HG03025 (cell line): Measurements from ENCODE around the gene SLC6A20.

Experiments
- ATAC-seq: cut with Tn5 transposase; IDR thresholded peaks from one replicate; pipeline ENCODE4 v1.9.1; 2021; ENCODE audit warnings: mild to moderate bottlenecking, moderate library complexity; ENCODE audit not compliant: unreplicated experiment, low FRiP score

Gene SLC6A20

DNA sequence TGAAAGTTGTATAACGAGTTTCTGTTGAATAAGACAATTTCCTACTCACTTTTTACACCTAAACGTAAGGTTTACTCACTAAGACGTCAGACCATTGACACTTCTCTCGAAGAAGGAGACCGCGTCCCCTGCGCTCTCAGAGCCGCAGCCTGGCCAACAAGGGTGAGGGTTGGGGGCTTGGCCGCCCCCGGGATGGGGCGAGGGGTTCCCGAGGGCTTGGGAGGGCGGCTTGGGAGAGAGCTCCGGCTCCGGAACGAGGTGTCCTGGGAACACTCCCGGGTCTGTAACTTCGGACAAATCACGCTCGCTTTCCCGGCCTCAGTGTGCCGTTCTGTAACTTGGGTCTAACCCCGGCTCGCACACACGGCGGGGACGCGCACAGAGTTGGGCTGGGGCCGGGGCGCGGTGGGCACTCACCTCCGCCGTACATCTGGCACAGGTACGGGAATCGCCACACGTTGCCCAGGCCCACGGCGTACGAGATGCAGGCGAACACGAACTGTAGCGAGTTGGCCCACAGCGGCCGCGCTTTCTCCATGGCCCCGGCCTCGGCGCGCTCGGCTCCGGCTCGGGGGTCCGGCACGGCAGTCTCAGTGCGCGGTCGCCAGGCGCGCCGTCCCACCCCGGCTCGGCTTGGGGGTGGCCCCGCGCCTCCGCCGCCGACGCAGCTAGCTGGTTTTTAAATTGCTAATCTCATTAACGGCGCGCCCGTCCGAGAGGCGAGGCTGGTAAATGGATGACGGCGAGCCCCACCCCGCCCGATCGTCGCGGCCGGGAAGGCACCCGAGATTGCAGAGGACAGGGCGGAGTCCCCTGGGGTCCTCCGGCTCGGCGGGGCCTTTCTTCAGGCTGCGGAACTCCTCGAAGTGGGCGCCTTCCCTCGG, at the start of gene SLC6A20:
Gene SLC6A20, minus strand, starts transcription at position 655 of the 884 bp plus-strand sequence. Its CDS starts 117 bp downstream, at position 538.
- no peak for ATAC-seq

DNA sequence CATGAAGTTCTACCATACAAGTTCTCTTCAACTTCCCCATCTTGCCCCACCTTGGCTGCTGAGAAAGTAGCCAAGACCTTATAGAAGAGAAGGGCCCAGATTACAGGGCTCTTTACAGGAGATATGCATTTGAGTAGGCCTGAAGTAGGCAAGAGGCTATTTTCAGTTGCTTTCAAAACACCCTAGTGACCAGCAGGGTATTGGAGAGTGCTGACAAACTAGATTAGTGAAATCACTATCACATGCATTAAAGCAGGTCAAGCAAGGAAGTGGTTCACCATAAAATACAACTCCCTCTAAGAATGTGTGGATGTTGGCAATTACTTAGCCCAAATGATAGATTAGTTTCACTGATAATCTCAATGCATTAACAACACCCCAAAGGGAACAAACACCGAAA, 48.3 kb upstream of the SLC6A20 start:
- ATAC-seq: no peak

DNA sequence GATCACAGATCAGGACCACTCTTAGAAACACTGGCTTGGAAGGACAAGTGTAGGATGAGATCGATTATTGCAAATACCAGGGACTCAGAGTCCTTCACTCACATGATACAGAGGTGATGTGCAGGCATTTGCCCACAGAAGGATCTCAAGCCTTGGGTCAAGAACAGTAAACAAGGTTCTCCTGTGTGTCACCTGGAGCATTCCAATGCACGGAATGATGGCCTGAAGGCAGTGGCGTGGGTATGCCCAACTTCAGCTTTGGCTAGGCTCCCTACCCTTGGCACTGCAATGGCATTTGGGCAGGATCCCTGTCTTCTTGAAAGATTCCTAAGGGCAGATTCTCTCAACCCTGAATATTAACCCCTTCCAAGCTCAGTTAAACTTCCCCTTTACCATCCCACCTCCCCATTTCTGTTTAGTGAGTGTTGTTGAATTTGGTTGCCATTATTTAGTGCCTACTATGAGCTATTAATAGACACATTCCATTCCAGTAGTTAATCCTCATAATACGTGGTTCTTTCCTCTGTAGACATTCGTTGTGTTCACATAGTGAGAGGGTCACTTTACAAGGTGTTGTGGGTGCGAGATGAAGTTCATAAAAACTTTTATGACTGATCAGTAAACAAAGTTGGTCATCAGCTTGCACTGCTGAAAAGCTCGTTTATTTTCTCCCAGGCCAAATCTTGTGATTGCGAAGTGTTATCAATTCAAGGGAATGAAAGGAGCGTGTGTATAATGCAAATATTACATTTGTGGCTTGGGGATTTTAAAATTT, 46.7 kb upstream of the SLC6A20 start:
- no peak for ATAC-seq

DNA sequence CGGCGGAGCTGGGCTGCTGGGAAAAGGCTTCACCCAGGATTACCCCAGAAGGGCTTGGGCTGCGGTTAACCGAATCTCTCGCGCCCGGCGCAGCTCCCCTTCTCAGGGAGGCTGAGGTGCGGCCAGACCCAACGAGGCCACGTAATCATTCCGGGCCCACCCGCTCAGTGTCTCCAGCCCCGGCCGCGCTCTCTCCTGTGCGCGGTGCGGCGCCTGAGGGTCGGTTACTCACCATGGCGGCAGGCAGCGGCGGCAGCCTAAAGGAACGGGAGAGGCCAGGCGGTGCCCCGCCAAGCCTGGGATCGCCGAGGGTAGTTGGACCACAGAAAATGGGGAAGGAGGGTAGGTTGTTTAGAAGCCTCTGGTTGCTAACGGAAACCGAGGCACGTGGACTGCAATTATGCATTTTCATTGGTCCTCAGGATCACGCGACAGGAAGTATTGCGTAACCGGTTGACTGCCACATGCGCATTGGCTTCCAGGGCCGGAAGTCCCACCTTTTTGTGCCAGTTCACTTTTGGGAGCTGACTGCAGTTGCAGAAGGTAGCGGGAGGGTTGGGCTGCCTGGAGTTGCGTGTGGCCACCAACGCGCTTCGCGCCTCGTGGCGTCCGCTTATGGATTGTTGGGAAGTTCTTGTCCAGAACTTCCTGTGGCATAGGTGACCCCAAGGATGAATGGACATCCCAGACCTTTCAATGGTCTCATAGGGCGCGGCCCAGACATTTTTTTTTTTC, 45.6 kb upstream of the SLC6A20 start, which contains the start of gene LZTFL1:
Gene LZTFL1, minus strand, starts transcription at position 363 of the 735 bp plus-strand sequence. Its CDS starts 128 bp downstream, at position 235.
- ATAC-seq: peak; percentile 96

GRCh38 chr3:45841420-45841756, 45.1 kb upstream of the SLC6A20 start:
- peak; percentile 9 for ATAC-seq

DNA sequence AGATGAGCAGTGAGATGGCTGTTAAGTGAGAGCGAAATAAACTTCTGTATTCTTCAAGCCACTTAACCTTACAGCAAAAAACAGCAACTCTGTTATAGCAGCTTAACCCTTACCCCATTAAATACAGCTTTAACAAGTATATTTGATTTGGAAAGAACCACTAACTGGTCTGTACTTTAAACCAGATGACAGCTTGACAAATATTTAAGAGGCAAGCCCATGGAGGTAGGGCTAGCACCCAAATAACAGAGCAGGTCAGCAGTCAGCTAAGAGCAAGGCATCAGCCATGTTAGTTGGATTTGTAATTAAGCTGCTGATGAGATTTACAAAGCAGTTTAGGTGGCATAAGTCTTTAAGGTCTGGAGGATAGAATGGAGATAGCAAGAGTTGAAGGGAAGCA, 42.1 kb upstream of the SLC6A20 start:
- ATAC-seq: no peak

- no peak for ATAC-seq
These were observed 36.4 kb upstream of the SLC6A20 start for GRCh38 chr3:45832699-45833098.

DNA sequence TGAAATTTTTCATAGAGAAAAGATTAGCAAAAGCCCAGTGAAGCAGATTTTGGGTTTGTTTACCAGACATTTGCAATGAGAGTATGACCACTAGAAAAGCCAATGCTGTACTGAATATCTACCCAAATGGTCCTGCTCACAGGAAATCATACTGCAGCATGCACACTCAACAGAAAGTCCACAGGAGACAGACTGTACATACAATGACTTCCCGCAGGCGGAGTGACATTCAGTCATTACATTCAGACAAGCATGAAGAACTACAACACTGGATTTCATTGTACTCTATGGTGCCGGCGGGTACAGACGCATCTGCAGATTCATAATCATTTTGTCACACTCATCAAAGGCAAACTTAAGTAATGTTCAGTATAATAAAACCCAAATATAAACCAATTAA, 33.8 kb upstream of the SLC6A20 start:
- no peak for ATAC-seq

DNA sequence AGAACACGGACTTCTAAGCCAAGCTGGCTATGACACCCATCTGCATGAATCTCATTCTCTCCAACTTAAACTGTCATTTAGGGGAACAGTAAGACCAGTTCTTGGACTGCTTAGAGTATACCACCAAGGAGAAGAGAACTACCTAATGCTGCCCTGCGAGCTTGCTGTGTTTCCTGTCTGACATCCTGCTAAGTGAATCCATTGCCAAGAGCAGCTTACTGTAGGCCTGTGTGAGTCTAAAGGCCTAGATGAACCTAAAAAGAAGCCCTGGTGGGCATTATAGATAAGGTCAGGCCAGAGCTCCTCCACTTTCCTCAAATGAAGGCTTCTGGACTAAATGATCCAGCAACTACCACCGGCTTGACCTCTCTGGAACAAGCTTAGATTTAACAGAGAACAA, 30.6 kb upstream of the SLC6A20 start:
- no peak for ATAC-seq

DNA sequence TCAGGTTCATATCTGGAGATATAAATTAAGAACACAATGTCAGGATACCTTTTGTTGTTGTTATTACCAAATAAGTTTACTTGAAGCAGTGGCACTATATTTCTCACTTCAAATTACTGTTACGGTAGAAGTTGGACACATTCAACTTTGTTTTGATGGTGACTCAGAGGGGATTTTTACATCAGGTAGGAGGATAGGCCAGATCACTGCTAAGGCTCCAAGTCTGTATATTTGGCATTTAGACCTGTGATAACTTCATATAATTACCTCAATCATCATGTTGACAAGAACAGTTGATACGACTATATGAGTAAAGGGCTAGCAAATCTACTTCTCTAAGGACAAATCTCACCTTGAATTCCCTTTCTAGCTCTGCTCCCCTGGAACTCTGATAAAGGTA, 30.0 kb upstream of the SLC6A20 start:
- ATAC-seq: no peak

DNA sequence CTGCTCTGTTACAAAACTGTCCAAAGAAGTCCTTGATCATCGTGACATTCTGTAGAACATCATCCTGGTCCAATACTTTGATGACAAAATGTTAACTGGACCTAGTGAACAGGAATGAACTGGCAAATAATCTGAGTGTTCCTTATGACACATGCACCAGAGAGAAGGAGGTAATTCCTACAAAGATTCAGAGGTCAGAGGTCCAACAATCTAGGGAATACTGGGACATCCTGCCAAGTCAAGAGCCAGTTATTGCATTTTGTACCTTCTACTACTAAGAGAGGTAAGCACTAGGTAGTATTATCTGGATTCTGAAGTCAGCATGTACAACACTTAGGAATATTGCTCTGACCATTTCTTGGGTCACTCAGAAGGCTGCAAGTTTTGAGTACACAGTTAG, 24.8 kb upstream of the SLC6A20 start:
- ATAC-seq: no peak

DNA sequence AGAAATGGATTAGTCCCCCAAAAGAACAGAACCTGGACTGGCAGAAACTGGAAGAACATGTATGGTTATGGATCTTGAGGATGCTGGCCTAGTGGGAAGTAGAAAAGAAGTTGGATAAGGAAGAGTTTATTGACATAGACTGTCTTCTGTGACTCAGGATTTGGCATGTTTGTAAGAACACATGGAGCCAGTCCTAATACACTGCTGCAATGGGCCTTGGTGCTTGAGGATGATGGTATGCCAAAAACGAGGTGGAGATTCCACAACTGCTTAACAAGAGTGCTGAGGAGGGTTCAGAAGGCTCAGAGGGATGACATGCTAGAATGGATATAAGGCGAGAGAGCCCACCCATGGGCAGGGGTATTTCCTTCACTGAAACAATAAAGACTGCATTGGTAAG, 23.2 kb upstream of the SLC6A20 start:
- ATAC-seq: no peak

GRCh38 chr3:45817831-45818522, 21.6 kb upstream of the SLC6A20 start:
- no peak for ATAC-seq

GRCh38 chr3:45816544-45816943, 20.2 kb upstream of the SLC6A20 start:
- ATAC-seq: no peak

- ATAC-seq: no peak
These were observed 18.0 kb upstream of the SLC6A20 start for GRCh38 chr3:45814322-45814721.

- ATAC-seq: no peak
These were observed 11.6 kb upstream of the SLC6A20 start for GRCh38 chr3:45807681-45808540.

DNA sequence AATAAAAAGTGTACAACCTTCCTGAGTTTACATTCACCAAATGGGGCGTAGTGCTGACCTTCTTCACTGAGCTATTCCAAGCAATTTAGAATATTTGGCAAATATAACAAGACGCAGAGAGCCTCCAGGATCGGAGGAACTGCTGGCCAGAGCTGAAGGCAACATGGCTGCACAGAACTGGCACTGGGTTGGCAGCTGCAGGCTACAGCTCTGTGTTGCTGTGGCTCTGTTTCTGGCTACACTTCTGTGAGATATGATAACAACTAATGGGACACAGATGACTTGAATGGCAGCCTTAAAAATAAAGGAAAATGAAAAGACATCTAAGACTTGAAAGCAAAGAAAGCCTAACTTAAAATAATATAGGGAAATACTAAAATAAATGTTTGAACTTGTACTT, 10.8 kb upstream of the SLC6A20 start:
- ATAC-seq: no peak

DNA sequence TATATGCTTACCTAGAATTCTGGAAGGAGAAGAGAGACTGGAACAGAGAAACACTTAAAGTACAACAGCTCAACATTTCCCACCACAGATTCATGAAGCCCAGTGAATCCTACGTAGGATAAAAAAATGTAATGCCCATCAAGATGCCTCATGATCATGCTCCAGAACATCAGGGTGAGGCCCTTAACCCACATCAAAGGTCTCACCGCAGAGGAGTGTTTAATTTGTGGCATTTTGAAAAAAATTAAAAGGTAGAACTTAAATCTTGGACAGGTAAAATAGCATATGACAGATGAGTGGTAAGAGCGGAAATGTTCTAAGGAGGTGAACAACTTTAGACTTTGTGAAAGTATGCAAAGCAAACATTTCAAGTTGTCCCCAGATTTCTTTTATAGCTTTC, 9.7 kb upstream of the SLC6A20 start:
- no peak for ATAC-seq

GRCh38 chr3:45803252-45803935, 7.1 kb upstream of the SLC6A20 start:
- ATAC-seq: no peak
